Stimulated activated CD8-positive, alpha-beta memory T cell treated with anti-CD3 and anti-CD28 coated beads, Interleukin-15, amount 100 ng/mL, for 1 hour (primary cell): Measurements from ENCODE around the gene ORC4.

ENCODE experiments used
- DNase-seq: peaks from one replicate; pipeline ENCODE4 v3.0.0-alpha.2; 2020; ENCODE audit warnings: low read depth

Gene ORC4

GRCh38 chr2:148020111-148021058 lies at the start of gene ORC4:
TSS of gene ORC4 (minus strand) at chr2:148020737. CDS start at chr2:147975958, 44,779 bp downstream.
- DNase-seq: peak; percentile 96

- DNase-seq: no peak
Measured at GRCh38 chr2:148067801-148068200, 47.3 kb upstream of the ORC4 start.

DNA sequence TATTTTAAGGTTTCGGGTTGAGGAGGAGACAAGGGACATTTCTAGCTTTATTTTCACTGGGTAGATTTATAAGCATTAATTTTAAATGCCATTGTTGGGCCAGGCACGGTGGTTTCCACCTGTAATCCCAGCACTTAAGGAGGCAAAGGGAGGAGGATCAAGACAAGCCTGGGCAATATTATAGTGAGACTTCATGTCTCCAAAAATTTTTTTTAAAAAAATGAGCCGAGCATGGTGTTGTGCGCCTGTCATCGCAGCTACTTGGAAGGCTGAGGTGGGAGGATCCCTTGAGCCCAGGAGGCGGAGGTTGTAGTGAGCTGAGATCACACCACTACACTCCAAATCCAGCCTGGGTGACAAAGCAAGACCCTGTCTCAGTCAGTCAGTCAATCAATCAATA lies 45.4 kb upstream of the ORC4 start:
- DNase-seq: no peak

GRCh38 chr2:148063633-148064032 lies 43.1 kb upstream of the ORC4 start:
- DNase-seq: no peak

GRCh38 chr2:148058641-148059040 lies 38.1 kb upstream of the ORC4 start:
- no peak for DNase-seq

GRCh38 chr2:148052687-148053086 lies 32.1 kb upstream of the ORC4 start:
- DNase-seq: no peak

- DNase-seq: no peak
Measured at GRCh38 chr2:148049284-148049683, 28.7 kb upstream of the ORC4 start.

DNA sequence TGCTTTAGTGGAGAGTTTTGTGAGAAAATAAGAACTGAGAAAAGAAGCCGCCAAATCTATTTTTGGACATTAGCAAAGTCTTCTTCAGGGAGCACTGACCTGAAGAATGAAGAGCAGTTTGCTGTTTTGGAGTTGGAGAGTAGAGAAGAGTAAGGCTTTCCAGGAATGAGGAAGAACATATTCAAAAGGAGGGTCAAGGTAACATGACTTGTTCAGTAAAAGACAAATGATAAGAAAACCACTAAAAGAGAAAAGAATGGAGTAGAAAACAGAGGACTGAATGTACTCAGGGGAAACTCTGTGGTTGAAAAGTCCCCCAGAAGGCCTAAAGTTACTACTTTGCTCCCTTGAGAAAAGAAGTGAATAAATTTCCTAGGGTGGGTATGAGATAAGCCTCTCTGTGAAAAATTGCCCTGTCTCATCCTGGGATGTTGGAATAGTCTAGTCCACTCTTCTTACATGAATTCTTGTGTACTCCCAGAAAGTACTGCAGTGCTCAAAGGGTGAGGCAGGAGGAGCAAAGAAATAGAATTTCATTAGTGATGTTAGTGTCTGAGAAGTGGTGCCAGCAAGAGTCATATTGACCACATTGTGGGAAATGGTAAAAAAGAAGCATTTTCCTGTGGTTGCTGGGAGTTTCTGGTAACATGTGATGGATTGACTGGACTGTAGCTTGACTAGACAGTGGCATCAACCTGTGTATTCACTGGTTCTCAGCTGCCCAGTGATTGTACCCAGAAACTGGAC lies 28.1 kb upstream of the ORC4 start:
- DNase-seq: no peak

- DNase-seq: no peak
Measured at GRCh38 chr2:148046802-148047201, 26.3 kb upstream of the ORC4 start.

DNA sequence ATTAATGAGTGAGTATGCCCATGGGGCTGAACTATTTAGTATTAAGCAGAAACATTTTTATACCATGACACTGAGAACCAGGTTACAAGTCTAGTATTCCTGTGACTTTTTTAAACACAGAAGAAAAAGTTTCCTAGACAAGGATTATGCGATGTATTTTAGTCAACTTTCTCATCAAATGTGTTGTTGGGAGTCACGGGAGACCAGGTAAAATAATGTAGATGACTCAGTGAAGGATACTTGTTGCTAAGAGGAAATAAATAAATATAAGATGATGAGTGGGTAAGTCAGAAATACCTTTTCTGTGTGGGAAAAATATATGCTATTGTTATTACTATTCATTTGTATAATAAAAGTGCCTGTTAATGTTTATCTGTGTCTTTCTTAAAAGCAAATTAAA lies 23.8 kb upstream of the ORC4 start:
- DNase-seq: no peak

- no peak for DNase-seq
Measured at GRCh38 chr2:148042219-148042618, 21.7 kb upstream of the ORC4 start.

DNA sequence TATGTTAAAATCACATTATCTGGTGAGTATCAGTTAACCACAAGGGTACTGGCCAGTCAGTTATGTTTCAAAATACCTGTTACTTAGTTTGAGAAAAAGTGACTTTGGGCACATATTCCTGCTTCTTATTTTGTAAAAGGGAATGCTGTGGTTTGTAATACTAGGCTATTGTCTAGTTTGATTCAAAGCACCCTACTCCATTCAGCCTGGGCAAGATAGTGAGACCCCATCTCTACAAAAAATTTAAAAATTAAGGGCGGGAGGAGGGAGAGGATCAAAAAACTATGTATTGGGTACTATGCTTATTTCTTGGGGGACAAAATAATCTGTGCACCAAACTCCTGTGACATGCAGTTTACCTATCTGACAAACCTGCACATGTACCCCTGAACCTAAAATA lies 19.2 kb upstream of the ORC4 start:
- no peak for DNase-seq

- no peak for DNase-seq
Measured at GRCh38 chr2:148032215-148032614, 11.7 kb upstream of the ORC4 start.

- DNase-seq: no peak
Measured at GRCh38 chr2:148031152-148031551, 10.6 kb upstream of the ORC4 start.

- DNase-seq: no peak
Measured at GRCh38 chr2:148028781-148029180, 8.2 kb upstream of the ORC4 start.

GRCh38 chr2:148027822-148028221 lies 7.3 kb upstream of the ORC4 start:
- no peak for DNase-seq

- DNase-seq: no peak
Measured at GRCh38 chr2:148026573-148026972, 6.0 kb upstream of the ORC4 start.

GRCh38 chr2:148023861-148024260 lies 3.3 kb upstream of the ORC4 start:
- DNase-seq: no peak

DNA sequence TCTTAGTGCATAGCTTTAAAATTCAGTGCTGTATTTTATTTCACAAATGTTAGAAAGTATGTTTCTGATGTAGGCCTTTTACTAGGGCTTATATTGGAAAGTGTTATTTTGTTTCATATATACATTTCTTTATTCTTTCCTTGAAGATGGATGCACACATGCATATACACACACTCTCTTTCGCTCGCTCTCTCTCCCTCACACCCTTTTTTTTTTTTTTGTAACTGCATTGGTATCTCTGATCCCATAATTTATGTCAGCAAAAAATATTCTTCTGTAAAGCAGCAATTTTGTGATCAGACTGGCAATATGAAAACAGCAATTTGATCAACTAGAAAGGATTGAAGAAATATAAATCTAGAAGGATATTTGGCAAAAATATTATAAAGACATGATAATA lies 2.3 kb upstream of the ORC4 start:
- no peak for DNase-seq

- no peak for DNase-seq
Measured at GRCh38 chr2:148022351-148022750, 1.8 kb upstream of the ORC4 start.

DNA sequence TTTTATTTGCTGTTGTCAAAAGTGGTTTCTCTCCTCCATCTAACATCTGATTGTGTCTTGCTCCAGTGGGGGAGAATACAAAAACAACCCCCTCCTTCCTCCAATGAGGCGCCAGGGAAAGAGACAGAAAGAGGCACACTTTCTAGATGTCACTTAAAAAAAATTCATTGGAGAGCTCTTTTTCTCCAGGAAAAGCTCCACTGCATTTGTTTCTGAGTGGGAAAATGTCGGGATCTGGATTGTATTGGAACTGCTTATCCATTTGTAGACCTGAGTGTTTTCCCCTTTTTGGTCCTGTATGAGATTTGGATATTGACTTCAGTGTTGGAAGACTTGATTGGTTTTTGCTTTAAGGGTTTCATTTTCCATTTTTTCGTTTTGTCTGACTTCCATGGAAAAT lies 1.3 kb upstream of the ORC4 start:
- no peak for DNase-seq

DNA sequence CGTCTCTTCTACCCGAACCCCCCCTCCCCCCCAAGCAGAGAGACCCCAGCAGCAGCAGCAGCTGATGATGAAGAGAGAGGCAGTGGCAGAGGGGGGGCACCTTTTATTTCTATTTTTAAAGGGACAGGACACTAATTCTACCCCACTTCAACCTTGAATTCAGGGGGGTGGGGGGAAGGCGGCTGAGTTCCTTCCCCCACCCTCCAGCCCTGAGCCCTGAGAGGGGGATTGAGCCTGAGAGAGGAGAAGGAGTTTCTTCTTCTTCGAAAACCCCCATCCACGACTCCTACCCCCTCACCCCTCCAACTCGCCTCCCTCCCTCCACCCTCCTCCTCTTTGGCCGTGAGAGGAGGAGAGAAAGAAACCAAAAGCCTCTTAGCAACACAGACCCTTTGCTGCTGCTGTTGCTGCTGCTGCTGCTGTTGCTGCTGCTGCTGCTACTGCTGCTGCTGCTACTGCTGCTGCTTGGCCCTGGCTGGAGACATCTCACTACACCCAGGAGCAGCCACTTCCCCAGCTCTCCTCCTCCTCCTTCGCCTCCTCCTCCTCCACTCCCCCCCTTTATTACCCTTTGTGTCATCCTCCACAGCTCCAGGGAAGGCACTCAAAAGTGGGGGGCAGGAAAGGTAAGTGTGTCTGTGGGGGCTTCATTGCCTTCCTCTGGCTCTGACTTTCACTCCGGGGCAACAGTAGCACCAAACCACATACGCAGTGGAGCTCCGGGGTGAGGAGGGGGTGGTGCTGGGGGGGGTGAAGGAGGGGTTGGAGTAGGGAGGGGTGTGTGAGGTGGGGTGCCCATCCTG lies 723 bp upstream of the ORC4 start, which contains the start of gene MBD5:
MBD5 (plus strand) TSS at position 33 of the 803 bp plus-strand sequence.
- DNase-seq: peak; percentile 30
